BE2C (cell line): ENCODE results near the gene LPAR4.

Experiments
- DNase-seq: peaks from one replicate; pipeline ENCODE4 v3.0.0-alpha.2; 2020
- H3K27me3 ChIP-seq: fragments of 250-450 bp; sonication (Bioruptor Pico); 2 replicates; pipeline ENCODE4 v1.5.1; 2020; ENCODE audit warnings: mild to moderate bottlenecking
- H3K36me3 ChIP-seq: fragments of 250-450 bp; sonication (Bioruptor Pico); 2 replicates; pipeline ENCODE4 v1.5.1; 2020; ENCODE audit warnings: mild to moderate bottlenecking
- H3K4me1 ChIP-seq: fragments of 250-450 bp; sonication (Bioruptor Pico); 2 replicates; pipeline ENCODE4 v1.5.1; 2020
- H3K4me3 ChIP-seq: 2 replicates; pipeline ENCODE4 v1.5.1; 2011; ENCODE audit warnings: low read depth, low read length
- H3K9me3 ChIP-seq: fragments of 250-450 bp; sonication (Bioruptor Pico); 2 replicates; pipeline ENCODE4 v1.5.1; 2020
- CTCF ChIP-seq: IDR thresholded peaks from 2 replicates; pipeline ENCODE4 v1.5.1; 2012; ENCODE audit warnings: mild to moderate bottlenecking, low read depth, low read length

LPAR4 gene

GRCh38 chrX:78725287-78725686, 22.2 kb upstream of the LPAR4 start:
- no peak for TF ChIP-seq CTCF
- H3K9me3 ChIP-seq = no peaks in the 10 kb centered on the region
- no peaks in the 10 kb centered on the region for H3K36me3 ChIP-seq
- H3K27me3 ChIP-seq = no peaks in the 10 kb centered on the region
- no peak overlapping the region for H3K4me3 ChIP-seq
- no peaks in the 10 kb centered on the region for H3K4me1 ChIP-seq
- DNase-seq = no peak

GRCh38 chrX:78746496-78746895, 1.0 kb upstream of the LPAR4 start:
- H3K27me3 ChIP-seq = no peaks in the 10 kb centered on the region
- no peaks in the 10 kb centered on the region for H3K36me3 ChIP-seq
- no peaks in the 10 kb centered on the region for H3K9me3 ChIP-seq
- TF ChIP-seq CTCF = no peak
- no peak for DNase-seq
- H3K4me1 ChIP-seq = no peaks in the 10 kb centered on the region
- no peak overlapping the region for H3K4me3 ChIP-seq

GRCh38 chrX:78747971-78748370, 451 bp downstream of the LPAR4 start:
- Histone ChIP-seq H3K4me1 (no peaks in the 10 kb centered on the region), H3K27me3 (no peaks in the 10 kb centered on the region), H3K36me3 (no peaks in the 10 kb centered on the region), H3K4me3 (no peak overlapping the region), H3K9me3 (no peaks in the 10 kb centered on the region)
- DNase-seq = no peak
- no peak for TF ChIP-seq CTCF

- TF ChIP-seq CTCF = no peak
- no peak for DNase-seq
- no peaks in the 10 kb centered on the region for H3K27me3 ChIP-seq
- no peak overlapping the region for H3K4me3 ChIP-seq
- H3K4me1 ChIP-seq = no peaks in the 10 kb centered on the region
- H3K36me3 ChIP-seq = no peaks in the 10 kb centered on the region
- no peaks in the 10 kb centered on the region for H3K9me3 ChIP-seq
Measured at GRCh38 chrX:78748846-78749245, 1.3 kb downstream of the LPAR4 start.

- Histone ChIP-seq H3K4me1 (no peaks in the 10 kb centered on the region), H3K9me3 (no peaks in the 10 kb centered on the region), H3K27me3 (no peaks in the 10 kb centered on the region), H3K4me3 (no peak overlapping the region), H3K36me3 (no peaks in the 10 kb centered on the region)
- no peak for TF ChIP-seq CTCF
- no peak for DNase-seq
Measured at GRCh38 chrX:78753571-78753970, 6.1 kb downstream of the LPAR4 start.

GRCh38 chrX:78754917-78755316, 7.4 kb downstream of the LPAR4 start:
- H3K9me3 ChIP-seq = no peaks in the 10 kb centered on the region
- H3K4me3 ChIP-seq = no peak overlapping the region
- H3K36me3 ChIP-seq = no peaks in the 10 kb centered on the region
- no peaks in the 10 kb centered on the region for H3K4me1 ChIP-seq
- no peak for TF ChIP-seq CTCF
- H3K27me3 ChIP-seq = no peaks in the 10 kb centered on the region
- DNase-seq = no peak
